HEK293 (cell line): ENCODE measurements around the gene RNU2-63P.

ENCODE experiments used
- ZFP69B ChIP-seq: fragments of 450-650 bp; formaldehyde crosslinking; IDR thresholded peaks from 2 replicates; pipeline ENCODE4 v1.5.1; 2016; ENCODE audit warnings: missing biosample characterization, missing genetic modification characterization
- TF ChIP-seq, protein P1 (sequence below): fragments of 450-650 bp; formaldehyde crosslinking; conservative IDR thresholded peaks from 2 replicates; pipeline ENCODE4 v1.5.1; 2016; ENCODE audit warnings: low read depth, missing biosample characterization, missing genetic modification characterization
- TF ChIP-seq, protein P2 (sequence below): fragments of 450-650 bp; formaldehyde crosslinking; IDR thresholded peaks from 2 replicates; pipeline ENCODE4 v1.5.1; 2016; ENCODE audit warnings: missing biosample characterization, missing genetic modification characterization
- TF ChIP-seq, protein P3 (sequence below): fragments of 450-650 bp; formaldehyde crosslinking; IDR thresholded peaks from 2 replicates; pipeline ENCODE4 v1.5.1; 2016; ENCODE audit warnings: missing biosample characterization, missing genetic modification characterization

DNA sequence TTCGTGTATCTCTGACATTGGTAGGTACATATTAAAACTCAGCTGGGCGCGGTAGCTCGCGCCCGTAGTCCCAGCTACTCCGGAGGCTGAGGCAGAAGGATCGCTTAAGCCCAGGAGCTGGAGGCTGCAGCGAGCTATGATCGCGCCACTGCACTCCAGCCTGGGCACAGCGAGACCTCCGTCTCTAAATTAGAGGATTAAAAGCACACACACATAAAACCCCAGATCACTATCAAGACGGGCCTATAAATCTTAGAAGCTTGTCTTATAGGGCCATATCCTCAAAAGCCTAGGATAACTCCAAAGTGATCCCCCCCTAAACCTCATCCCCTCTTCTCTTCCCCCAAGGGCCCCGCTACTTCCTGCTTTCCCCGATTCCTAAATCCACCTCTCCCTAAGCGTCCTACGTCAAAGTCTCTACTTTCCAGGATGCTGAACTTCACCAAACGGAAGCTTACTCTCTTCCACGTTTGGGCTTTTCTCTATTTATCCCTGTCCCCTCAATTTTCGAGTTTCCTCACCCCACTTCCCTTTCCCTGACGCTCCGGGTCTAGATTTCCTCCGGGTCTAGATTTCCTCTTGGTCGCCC is 38.5 kb upstream of the RNU2-63P start:
- TF ChIP-seq, protein P1, sequence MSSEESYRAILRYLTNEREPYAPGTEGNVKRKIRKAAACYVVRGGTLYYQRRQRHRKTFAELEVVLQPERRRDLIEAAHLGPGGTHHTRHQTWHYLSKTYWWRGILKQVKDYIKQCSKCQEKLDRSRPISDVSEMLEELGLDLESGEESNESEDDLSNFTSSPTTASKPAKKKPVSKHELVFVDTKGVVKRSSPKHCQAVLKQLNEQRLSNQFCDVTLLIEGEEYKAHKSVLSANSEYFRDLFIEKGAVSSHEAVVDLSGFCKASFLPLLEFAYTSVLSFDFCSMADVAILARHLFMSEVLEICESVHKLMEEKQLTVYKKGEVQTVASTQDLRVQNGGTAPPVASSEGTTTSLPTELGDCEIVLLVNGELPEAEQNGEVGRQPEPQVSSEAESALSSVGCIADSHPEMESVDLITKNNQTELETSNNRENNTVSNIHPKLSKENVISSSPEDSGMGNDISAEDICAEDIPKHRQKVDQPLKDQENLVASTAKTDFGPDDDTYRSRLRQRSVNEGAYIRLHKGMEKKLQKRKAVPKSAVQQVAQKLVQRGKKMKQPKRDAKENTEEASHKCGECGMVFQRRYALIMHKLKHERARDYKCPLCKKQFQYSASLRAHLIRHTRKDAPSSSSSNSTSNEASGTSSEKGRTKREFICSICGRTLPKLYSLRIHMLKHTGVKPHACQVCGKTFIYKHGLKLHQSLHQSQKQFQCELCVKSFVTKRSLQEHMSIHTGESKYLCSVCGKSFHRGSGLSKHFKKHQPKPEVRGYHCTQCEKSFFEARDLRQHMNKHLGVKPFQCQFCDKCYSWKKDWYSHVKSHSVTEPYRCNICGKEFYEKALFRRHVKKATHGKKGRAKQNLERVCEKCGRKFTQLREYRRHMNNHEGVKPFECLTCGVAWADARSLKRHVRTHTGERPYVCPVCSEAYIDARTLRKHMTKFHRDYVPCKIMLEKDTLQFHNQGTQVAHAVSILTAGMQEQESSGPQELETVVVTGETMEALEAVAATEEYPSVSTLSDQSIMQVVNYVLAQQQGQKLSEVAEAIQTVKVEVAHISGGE (tag by site-specific recombination) = peak; percentile 62; the same call in 1 of the 2 replicates
- no peak for TF ChIP-seq ZFP69B (tag by site-specific recombination)
- TF ChIP-seq, protein P2, sequence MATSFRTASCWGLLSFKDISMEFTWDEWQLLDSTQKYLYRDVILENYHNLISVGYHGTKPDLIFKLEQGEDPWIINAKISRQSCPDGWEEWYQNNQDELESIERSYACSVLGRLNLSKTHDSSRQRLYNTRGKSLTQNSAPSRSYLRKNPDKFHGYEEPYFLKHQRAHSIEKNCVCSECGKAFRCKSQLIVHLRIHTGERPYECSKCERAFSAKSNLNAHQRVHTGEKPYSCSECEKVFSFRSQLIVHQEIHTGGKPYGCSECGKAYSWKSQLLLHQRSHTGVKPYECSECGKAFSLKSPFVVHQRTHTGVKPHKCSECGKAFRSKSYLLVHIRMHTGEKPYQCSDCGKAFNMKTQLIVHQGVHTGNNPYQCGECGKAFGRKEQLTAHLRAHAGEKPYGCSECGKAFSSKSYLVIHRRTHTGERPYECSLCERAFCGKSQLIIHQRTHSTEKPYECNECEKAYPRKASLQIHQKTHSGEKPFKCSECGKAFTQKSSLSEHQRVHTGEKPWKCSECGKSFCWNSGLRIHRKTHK (tag by site-specific recombination) = no peak
- TF ChIP-seq, protein P3, sequence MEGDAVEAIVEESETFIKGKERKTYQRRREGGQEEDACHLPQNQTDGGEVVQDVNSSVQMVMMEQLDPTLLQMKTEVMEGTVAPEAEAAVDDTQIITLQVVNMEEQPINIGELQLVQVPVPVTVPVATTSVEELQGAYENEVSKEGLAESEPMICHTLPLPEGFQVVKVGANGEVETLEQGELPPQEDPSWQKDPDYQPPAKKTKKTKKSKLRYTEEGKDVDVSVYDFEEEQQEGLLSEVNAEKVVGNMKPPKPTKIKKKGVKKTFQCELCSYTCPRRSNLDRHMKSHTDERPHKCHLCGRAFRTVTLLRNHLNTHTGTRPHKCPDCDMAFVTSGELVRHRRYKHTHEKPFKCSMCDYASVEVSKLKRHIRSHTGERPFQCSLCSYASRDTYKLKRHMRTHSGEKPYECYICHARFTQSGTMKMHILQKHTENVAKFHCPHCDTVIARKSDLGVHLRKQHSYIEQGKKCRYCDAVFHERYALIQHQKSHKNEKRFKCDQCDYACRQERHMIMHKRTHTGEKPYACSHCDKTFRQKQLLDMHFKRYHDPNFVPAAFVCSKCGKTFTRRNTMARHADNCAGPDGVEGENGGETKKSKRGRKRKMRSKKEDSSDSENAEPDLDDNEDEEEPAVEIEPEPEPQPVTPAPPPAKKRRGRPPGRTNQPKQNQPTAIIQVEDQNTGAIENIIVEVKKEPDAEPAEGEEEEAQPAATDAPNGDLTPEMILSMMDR (tag by site-specific recombination) = no peak
